Fibroblast of villous mesenchyme (primary cell): Measurements from ENCODE around the gene TPM2. TPM values are rescaled to one million over a fixed set of nuclear protein-coding genes. Genes with fewer than 3 reads are reported as not detected.

Experiments used
- DNase-seq: peaks from one replicate; pipeline ENCODE4 v3.0.0-alpha.2; 2010; ENCODE audit warnings: low read depth
- H3K4me3 ChIP-seq: 2 replicates; pipeline ENCODE4 v1.5.1; 2011; ENCODE audit warnings: low read depth, mild to moderate bottlenecking, low read length
- total RNA-seq: library from RNA; depleted of rRNA; stranded (reverse); fragments of >200 nt; gene quantifications from 2 replicates; pipeline ENCODE4 v1.2.3, GENCODE V29; 2012
- TF ChIP-seq, protein P1 (sequence below): IDR thresholded peaks from 2 replicates; pipeline ENCODE4 v1.5.1; 2012; ENCODE audit warnings: low read depth, mild to moderate bottlenecking, low read length; ENCODE audit not compliant: insufficient read depth

Gene TPM2
- total RNA-seq, 1 donor, result 1,893 TPM

DNA sequence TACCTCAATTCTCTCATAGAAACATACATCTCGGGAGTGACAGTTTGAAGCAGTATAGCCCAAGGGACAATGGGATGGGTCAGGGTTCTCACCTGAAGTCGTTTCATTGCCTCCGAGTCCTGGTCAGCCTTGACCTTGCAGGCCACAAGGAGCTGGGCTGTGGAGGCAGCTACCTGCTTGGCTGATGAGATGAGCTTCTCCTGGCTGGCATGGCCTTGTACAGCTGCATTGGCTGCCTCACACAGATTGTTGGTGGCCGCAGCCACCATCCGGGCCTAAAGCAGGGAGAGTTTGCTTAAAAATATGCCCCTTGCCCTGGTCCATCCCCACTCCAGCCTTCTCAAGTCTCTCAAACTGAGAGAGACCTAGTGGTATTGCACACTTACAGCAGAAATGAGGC is 8.5 kb upstream of the TPM2 start:
- no peak for DNase-seq
- TF ChIP-seq, protein P1, sequence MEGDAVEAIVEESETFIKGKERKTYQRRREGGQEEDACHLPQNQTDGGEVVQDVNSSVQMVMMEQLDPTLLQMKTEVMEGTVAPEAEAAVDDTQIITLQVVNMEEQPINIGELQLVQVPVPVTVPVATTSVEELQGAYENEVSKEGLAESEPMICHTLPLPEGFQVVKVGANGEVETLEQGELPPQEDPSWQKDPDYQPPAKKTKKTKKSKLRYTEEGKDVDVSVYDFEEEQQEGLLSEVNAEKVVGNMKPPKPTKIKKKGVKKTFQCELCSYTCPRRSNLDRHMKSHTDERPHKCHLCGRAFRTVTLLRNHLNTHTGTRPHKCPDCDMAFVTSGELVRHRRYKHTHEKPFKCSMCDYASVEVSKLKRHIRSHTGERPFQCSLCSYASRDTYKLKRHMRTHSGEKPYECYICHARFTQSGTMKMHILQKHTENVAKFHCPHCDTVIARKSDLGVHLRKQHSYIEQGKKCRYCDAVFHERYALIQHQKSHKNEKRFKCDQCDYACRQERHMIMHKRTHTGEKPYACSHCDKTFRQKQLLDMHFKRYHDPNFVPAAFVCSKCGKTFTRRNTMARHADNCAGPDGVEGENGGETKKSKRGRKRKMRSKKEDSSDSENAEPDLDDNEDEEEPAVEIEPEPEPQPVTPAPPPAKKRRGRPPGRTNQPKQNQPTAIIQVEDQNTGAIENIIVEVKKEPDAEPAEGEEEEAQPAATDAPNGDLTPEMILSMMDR, result no peak
- no peak overlapping the region for H3K4me3 ChIP-seq

DNA sequence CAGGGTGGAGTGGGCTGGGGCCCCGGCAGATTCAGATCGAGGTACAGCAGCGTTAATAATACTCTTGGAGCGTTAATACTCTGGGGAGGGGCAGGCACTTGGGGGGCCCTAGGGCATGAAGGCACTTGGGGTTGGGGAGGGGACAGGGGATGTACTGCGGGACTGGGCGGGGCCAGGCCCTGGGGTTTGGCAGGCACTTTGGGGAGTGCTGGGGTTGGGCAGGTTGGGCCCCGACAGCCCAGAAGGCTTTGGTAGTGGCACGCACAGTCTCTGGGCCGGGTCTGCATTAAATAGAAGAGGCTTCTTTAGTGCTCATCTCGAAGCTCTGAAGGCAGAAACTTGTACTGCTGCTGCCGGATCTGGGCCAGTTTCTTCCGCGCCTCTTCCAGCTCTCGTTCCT is 7.8 kb upstream of the TPM2 start:
- DNase-seq, result no peak
- no peak overlapping the region for H3K4me3 ChIP-seq
- TF ChIP-seq, protein P1, result no peak

DNA sequence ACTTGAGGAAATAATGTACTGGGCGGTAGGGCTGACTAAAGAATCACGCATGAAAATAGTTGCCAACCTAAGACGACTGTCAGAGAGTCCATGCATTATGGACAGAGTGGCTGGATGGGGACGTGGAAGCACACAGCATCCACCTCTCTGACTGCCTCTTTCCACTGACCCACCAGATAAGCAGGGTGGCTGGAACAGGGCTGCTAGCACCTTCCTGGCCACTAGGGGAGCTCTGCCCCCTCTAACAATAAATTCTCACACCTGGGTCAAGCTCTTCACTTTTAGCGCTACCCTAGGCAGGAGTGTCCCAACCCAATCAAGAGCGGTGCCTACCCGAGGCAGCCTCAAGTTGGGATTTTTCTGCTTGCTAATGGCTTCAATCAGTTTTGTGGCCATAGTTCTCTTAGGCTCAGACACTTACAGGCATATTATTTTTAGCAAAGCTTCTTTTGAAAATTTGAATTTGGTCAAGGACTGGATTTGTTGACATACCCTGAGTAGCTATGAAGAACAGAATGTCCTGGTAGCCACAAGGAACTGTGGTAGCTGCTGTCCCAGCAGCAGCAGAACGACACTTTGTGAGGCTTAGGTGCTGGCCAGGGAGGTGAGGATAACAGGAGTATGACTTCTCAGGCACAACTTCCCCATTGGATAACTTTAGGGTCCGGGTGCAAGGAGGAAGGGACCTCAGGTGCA is 6.9 kb upstream of the TPM2 start:
- peak; percentile 63 for DNase-seq

DNA sequence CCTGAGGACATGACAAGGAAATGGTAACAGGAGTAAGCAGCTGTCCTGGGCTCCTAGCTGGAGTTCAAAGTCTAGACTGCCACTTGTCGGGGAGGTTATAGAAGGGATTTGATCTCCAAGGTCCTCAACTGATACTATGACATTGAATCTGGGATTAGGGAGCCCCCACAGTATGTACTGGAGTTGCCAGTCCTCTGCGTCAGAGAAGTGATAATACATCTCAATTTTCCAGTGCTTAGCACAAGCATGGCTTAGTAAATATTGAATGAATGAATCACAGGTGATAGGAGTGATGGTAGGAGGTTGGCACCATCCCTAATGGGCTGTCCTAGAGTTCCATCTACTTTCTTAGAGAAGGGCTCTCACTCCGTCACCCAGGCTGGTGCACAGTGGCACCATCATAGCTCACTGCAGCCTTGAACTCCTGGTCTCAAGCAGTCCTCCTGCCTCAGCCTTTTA is 6.2 kb upstream of the TPM2 start:
- no peak for DNase-seq
- no peak overlapping the region for H3K4me3 ChIP-seq
- TF ChIP-seq, protein P1, result no peak

More for the DNA sequence above, 6.9 kb upstream of the TPM2 start:
- TF ChIP-seq, protein P1, result peak; percentile 96
- H3K4me3 ChIP-seq, result no peak overlapping the region

DNA sequence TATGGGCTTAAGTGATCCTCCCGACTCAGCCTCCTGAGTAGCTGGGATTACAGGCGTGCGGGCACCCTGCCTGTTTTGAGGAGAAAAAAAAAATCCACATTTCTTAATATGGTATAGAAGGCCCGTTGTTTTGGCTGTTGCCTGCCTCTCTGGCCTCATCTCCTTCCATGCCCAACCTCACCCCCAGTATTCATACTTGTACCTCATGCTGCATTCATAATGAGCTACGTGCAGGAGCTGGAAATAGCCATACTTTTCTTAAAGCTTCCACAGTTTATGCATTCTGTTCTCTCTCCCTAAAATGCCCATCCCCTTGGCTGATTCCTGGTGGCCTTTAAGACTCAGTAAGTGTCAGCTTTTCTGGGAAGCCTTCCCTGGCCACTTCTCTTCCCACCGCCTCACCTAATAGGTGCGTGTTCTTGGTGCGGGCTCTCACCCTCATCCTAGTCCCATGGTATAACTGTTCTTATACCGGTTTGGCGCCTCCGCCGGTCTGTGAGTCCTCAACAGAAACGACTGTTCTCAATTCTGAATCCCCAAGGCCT is 2.1 kb upstream of the TPM2 start:
- H3K4me3 ChIP-seq, result no peak overlapping the region
- DNase-seq, result no peak
- TF ChIP-seq, protein P1, result no peak

DNA sequence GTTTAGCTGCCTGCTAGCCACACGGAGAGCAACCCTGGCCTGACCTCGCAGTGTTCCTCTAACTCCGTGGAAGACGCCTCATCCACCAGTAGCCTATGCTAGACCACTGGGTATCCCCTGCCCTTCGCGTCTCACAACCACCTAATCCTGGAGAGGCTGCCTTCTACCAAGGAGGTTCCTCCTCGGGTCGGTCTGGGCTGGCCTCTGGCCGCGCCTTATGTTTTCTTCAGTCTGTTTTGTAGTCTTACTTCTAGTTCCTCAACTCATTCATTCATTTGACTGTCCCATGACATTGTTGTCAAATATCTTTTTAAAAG is 1.6 kb upstream of the TPM2 start:
- DNase-seq, result no peak
- TF ChIP-seq, protein P1, result no peak
- H3K4me3 ChIP-seq, result peak overlapping the region; percentile 92
